ENCODE data around the gene CCDC187. TPM values are rescaled to one million over a fixed set of nuclear protein-coding genes. Genes with fewer than 3 reads are reported as not detected.
"Not testable (repeated sequence)": the region's sequence is repeated elsewhere in the genome, so short reads cannot be mapped to it uniquely, and the experiment has no call there.

CCDC187 gene
- polyA plus RNA-seq, 3 donors, result not detected

DNA sequence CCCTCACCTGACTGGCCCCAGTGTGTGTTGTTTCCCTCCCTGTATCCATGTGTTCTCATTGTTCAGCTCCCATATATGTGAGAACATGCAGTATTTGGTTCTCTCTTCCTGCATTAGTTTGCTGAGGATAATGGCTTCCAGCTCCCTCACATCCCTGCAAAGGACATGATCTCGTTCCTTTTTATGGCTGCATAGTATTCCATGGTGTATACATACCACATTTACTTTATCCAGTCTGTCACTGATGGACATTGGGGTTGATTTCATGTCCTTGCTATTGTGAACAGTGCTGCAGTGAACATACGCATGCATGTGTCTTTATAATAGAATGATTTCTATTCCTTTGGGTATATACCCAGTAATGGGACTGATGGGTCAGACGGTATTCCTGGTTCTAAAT lies 16.1 kb upstream of the CCDC187 start:
- H3K27me3 ChIP-seq (ENCODE audit: control insufficient read depth in 2 of 2, insufficient read depth in 2 of 2, low read length in 2 of 2); H3K36me3 Mint-ChIP-seq; DNase-seq; H4K20me1 ChIP-seq (ENCODE audit: insufficient read depth, low read length); intact Hi-C loops (cut with micrococcal nuclease); H3K27me3 Mint-ChIP-seq (ENCODE audit: low read depth in 3 of 3); H3K4me3 ChIP-seq (replicated peaks in 1 of 3; ENCODE audit: low read depth in 2 of 3, low read length in 3 of 3); H3K36me3 ChIP-seq (replicated peaks in 1 of 2; ENCODE audit: control insufficient read depth in 1 of 2, insufficient read depth in 2 of 2, low read length in 2 of 2); H3K4me1 Mint-ChIP-seq; H3K79me2 ChIP-seq (ENCODE audit: insufficient read depth, low read length); H2AFZ ChIP-seq (ENCODE audit: insufficient read depth, low read depth, low read length, poor library complexity, severe bottlenecking); H3K4me2 ChIP-seq (replicated peaks; ENCODE audit: extremely low read depth, low read length, poor library complexity, severe bottlenecking); H3K4me3 Mint-ChIP-seq; H3K9ac ChIP-seq (ENCODE audit: insufficient read depth, low read length, poor library complexity, severe bottlenecking); H3K4me1 ChIP-seq (ENCODE audit: control insufficient read depth in 1 of 2, insufficient read depth in 2 of 2, low read length in 2 of 2); H3K27ac ChIP-seq (ENCODE audit: low read depth in 1 of 2, low read length in 2 of 2): not testable (repeated sequence)
- no CpG with 5 or more reads among the region's 3 CpGs for WGBS (ENCODE audit: insufficient coverage)
- Mint-ChIP-seq H3K27ac (peak overlapping the region in 1 of 7 donors; percentile 46), H3K9me3 (peaks cover 11 to 20% (median 14%) of the 10 kb centered on the region in 7 donors)
- peaks cover 6 to 20% of the 10 kb centered on the region in 2 donors for H3K9me3 ChIP-seq (replicated peaks in 1 of 2; ENCODE audit: control insufficient read depth in 1 of 2, insufficient read depth in 1 of 2, low read length in 2 of 2)

DNA sequence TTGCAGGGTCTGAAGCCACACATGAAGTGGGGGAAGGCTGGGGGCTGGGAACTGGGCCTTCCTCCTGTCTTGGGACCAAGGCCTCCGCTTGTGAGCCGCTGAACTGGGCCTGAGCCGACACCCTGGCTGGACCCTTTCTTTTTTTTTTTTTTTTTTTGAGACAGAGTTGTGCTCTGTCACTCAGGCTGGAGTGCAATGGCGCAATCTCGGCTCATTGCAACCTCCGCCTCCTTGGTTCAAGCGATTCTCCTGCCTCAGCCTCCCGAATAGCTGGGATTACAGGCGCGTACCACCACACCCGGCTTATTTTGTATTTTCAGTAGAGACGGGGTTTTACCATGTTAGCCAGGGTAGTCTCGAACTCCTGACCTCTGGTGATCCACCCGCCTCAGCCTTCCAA lies 15.3 kb upstream of the CCDC187 start:
- H3K4me3 Mint-ChIP-seq; H3K4me3 ChIP-seq (replicated peaks in 1 of 3; ENCODE audit: low read depth in 2 of 3, low read length in 3 of 3); H3K4me2 ChIP-seq (replicated peaks; ENCODE audit: extremely low read depth, low read length, poor library complexity, severe bottlenecking); H3K36me3 ChIP-seq (replicated peaks in 1 of 2; ENCODE audit: control insufficient read depth in 1 of 2, insufficient read depth in 2 of 2, low read length in 2 of 2); H4K20me1 ChIP-seq (ENCODE audit: insufficient read depth, low read length); DNase-seq; H3K27me3 Mint-ChIP-seq (ENCODE audit: low read depth in 3 of 3); H3K36me3 Mint-ChIP-seq; H3K4me1 Mint-ChIP-seq; H3K4me1 ChIP-seq (ENCODE audit: control insufficient read depth in 1 of 2, insufficient read depth in 2 of 2, low read length in 2 of 2); H3K27ac ChIP-seq (ENCODE audit: low read depth in 1 of 2, low read length in 2 of 2); H3K27me3 ChIP-seq (ENCODE audit: control insufficient read depth in 2 of 2, insufficient read depth in 2 of 2, low read length in 2 of 2); H3K27ac Mint-ChIP-seq; H2AFZ ChIP-seq (ENCODE audit: insufficient read depth, low read depth, low read length, poor library complexity, severe bottlenecking); H3K9ac ChIP-seq (ENCODE audit: insufficient read depth, low read length, poor library complexity, severe bottlenecking); intact Hi-C loops (cut with micrococcal nuclease); H3K79me2 ChIP-seq (ENCODE audit: insufficient read depth, low read length): not testable (repeated sequence)
- WGBS (ENCODE audit: insufficient coverage), result 93% methylated on average over 11 of the region's 14 CpGs
- peaks cover 10 to 26% of the 10 kb centered on the region in 2 donors for H3K9me3 ChIP-seq (replicated peaks in 1 of 2; ENCODE audit: control insufficient read depth in 1 of 2, insufficient read depth in 1 of 2, low read length in 2 of 2)
- H3K9me3 Mint-ChIP-seq, result peaks cover 15 to 26% (median 18%) of the 10 kb centered on the region in 7 donors

DNA sequence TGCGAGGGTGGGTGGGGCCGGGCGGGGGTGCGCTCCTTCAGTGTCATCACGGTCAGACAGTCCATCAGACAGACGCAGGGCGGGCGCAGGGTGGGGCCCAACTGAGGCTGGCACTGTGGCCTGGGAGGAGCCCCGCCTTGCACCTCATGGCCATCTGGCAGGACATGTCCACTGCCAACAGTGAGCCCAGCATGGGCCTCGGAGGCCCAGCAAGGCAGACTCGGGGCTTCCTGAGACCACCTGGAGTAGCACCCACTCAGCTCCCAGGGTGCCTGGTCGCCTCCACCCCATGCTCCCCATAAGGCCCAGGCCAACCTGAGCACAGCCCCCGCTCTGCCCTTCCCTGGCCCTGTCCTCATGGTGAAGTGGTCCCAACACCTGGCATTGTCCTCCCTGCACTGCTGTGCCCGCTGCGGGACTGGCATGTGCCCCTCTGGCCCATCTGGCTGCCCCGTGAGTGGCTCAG lies 14.9 kb upstream of the CCDC187 start:
- WGBS (ENCODE audit: insufficient coverage), result 95% methylated on average over 16 of the region's 16 CpGs
- peaks cover 15 to 26% (median 18%) of the 10 kb centered on the region in 7 donors for H3K9me3 Mint-ChIP-seq
- intact Hi-C loops (cut with micrococcal nuclease), result no loop called here
- DNase-seq, result no peak
- H3K4me3 Mint-ChIP-seq, result no peak overlapping the region
- no peak overlapping the region for H3K9ac ChIP-seq (ENCODE audit: insufficient read depth, low read length, poor library complexity, severe bottlenecking)
- H3K36me3 ChIP-seq (replicated peaks in 1 of 2; ENCODE audit: control insufficient read depth in 1 of 2, insufficient read depth in 2 of 2, low read length in 2 of 2), result no peaks in the 10 kb centered on the region
- H3K4me2 ChIP-seq (replicated peaks; ENCODE audit: extremely low read depth, low read length, poor library complexity, severe bottlenecking), result no peak overlapping the region
- H3K27ac Mint-ChIP-seq, result no peak overlapping the region
- H3K9me3 ChIP-seq (replicated peaks in 1 of 2; ENCODE audit: control insufficient read depth in 1 of 2, insufficient read depth in 1 of 2, low read length in 2 of 2), result peaks cover 10 to 26% of the 10 kb centered on the region in 2 donors
- no peaks in the 10 kb centered on the region for H4K20me1 ChIP-seq (ENCODE audit: insufficient read depth, low read length)
- H3K79me2 ChIP-seq (ENCODE audit: insufficient read depth, low read length), result no peaks in the 10 kb centered on the region
- peaks cover 2 to 4% (median 3%) of the 10 kb centered on the region in 3 donors for H3K27me3 Mint-ChIP-seq (ENCODE audit: low read depth in 3 of 3)
- no peak for TF ChIP-seq CTCF (IDR thresholded peaks at IDR 0.05)
- H3K4me3 ChIP-seq (replicated peaks in 1 of 3; ENCODE audit: low read depth in 2 of 3, low read length in 3 of 3), result no peak overlapping the region
- no peak overlapping the region for H3K27ac ChIP-seq (ENCODE audit: low read depth in 1 of 2, low read length in 2 of 2)
- H3K27me3 ChIP-seq (ENCODE audit: control insufficient read depth in 2 of 2, insufficient read depth in 2 of 2, low read length in 2 of 2), result no peaks in the 10 kb centered on the region
- H2AFZ ChIP-seq (ENCODE audit: insufficient read depth, low read depth, low read length, poor library complexity, severe bottlenecking), result no peak overlapping the region
- peaks cover 0 to 6% of the 10 kb centered on the region in 2 donors for H3K36me3 Mint-ChIP-seq
- peaks cover 6% of the 10 kb centered on the region for H3K4me1 Mint-ChIP-seq
- H3K4me1 ChIP-seq (ENCODE audit: control insufficient read depth in 1 of 2, insufficient read depth in 2 of 2, low read length in 2 of 2), result no peaks in the 10 kb centered on the region
